Measurements from ENCODE around the gene KIF21A. TPM values are rescaled to one million over a fixed set of nuclear protein-coding genes. Genes with fewer than 3 reads are reported as not detected.

The KIF21A gene
- total and polyA plus RNA-seq, 8 donors: 6.3 to 17.3 (median 14.3) TPM

DNA sequence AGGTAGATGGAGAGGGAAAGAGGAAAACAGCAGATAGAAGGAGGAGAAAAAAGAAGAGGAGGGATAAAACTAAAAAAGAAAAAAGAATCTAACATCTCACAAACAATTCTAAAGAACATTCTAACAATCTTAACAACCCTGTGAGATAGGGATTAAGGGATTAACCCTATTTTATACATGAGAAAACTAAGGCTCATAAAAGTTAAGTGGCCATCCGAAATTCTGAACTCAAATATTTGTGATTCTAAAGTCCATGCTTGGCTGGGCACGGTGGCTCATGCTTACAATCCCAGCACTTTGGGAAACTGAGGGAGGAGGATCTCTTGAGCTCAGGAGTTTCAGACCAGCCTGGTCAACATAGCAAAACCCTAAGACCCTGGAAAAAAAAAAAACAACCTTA is 13.1 kb downstream of the KIF21A start:
- Histone ChIP-seq H3K9me3 (no peaks in the 10 kb centered on the region), H3K27ac (no peak overlapping the region), H3K27me3 (no peaks in the 10 kb centered on the region), H3K36me3 (no peaks in the 10 kb centered on the region), H3K4me3 (no peak overlapping the region), H3K4me1 (no peaks in the 10 kb centered on the region)
- no peak for ATAC-seq
- TF ChIP-seq, protein P1, sequence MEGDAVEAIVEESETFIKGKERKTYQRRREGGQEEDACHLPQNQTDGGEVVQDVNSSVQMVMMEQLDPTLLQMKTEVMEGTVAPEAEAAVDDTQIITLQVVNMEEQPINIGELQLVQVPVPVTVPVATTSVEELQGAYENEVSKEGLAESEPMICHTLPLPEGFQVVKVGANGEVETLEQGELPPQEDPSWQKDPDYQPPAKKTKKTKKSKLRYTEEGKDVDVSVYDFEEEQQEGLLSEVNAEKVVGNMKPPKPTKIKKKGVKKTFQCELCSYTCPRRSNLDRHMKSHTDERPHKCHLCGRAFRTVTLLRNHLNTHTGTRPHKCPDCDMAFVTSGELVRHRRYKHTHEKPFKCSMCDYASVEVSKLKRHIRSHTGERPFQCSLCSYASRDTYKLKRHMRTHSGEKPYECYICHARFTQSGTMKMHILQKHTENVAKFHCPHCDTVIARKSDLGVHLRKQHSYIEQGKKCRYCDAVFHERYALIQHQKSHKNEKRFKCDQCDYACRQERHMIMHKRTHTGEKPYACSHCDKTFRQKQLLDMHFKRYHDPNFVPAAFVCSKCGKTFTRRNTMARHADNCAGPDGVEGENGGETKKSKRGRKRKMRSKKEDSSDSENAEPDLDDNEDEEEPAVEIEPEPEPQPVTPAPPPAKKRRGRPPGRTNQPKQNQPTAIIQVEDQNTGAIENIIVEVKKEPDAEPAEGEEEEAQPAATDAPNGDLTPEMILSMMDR (IDR thresholded peaks at IDR 0.05): no peak
- intact Hi-C loops (cut with DNase I): no loop called here
- 41 to 46% methylated on average over 2 of the region's 2 CpGs for WGBS, 2 donors
- FAIRE-seq: no peak
- DNase-seq: no peak

DNA sequence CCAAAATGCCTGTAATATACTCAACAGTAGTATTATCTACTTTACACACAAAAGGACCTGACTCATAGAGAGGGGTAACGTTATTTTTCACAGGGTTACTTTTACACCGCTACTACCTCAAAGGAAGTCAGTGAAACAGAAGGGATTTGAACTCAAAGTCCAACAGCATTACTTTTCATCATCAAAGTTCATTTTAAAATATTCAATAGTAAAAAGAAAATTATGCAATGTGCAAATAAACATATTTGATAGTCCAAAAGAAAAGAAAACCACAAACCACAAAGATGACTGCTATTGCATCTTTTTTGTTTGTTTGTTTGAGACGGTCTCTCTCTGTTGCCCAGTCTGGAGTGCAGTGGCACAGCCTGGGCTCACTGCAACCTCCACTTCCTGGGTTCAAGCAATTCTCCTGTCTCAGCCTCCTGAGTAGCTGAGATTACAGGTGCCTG is 15.5 kb downstream of the KIF21A start:
- TF ChIP-seq, protein P1 (IDR thresholded peaks at IDR 0.05): no peak
- H3K36me3 ChIP-seq: no peaks in the 10 kb centered on the region
- ATAC-seq (no peak), FAIRE-seq (no peak), DNase-seq (no peak)
- H3K27me3 ChIP-seq: no peaks in the 10 kb centered on the region
- intact Hi-C loops (cut with DNase I): no loop called here
- WGBS, 2 donors: 82 to 83% methylated on average over 3 of the region's 3 CpGs
- H3K4me1 ChIP-seq: no peaks in the 10 kb centered on the region
- H3K9me3 ChIP-seq: no peaks in the 10 kb centered on the region
- H3K4me3 ChIP-seq: no peak overlapping the region
- no peak overlapping the region for H3K27ac ChIP-seq

DNA sequence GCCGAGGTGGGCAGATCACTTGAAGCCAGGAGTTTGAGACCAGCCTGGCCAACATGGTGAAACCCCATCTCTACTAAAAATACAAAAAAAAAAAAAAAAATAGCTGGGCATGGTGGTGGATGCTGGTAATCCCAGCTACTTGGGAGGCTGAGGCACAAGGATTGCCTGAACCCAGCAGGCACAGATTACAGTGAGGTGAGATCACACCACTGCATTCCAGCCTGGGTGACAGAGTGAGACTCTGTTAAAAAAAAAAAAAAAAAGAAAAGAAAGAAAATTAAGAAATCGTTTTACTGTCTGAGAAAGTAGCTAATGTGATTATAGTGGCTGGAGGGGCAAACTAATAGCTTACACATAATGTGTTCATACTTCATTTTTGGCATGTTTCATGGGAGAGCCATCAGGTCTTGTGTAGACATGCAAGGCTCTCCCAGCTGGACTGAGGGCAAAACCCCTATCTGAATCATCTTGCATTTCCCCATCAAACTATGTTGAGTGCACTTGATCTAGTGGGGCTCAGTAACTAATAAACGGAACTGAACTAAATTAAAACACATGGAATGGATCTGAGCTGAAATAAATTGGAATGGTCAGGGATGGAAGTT is 16.2 kb downstream of the KIF21A start:
- WGBS, 2 donors: 90 to 94% methylated on average over 3 of the region's 3 CpGs
- no peak overlapping the region for H3K27ac ChIP-seq
- TF ChIP-seq, protein P1 (IDR thresholded peaks at IDR 0.05): no peak
- FAIRE-seq (no peak), DNase-seq (no peak), ATAC-seq (no peak)
- intact Hi-C loops (cut with DNase I): no loop called here
- no peaks in the 10 kb centered on the region for H3K36me3 ChIP-seq
- H3K4me3 ChIP-seq: no peak overlapping the region
- no peaks in the 10 kb centered on the region for H3K4me1 ChIP-seq
- no peaks in the 10 kb centered on the region for H3K27me3 ChIP-seq
- no peaks in the 10 kb centered on the region for H3K9me3 ChIP-seq

DNA sequence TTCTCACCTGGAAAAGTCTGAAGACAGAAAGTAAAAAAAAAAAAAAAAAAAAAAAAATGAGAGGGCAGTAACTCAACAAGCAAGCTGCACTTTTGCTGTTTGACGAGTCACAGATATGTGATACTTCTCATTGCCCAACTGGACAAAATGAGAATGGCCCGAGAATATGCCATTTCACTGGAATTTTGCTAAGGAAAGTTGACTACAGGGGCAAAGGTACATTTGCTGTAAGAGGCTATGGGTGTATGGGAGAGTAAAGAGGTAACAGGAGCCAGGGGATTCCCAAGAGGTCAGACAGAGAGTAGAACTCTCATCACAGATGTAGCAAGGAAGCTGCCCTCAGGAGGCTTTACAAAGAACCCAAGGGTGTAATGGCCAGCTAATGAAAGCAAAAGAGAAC is 22.9 kb downstream of the KIF21A start:
- no peak for DNase-seq
- intact Hi-C loops (cut with DNase I): no loop called here
- Histone ChIP-seq H3K4me3 (no peak overlapping the region), H3K27me3 (no peaks in the 10 kb centered on the region), H3K27ac (no peak overlapping the region), H3K9me3 (no peaks in the 10 kb centered on the region), H3K36me3 (no peaks in the 10 kb centered on the region), H3K4me1 (no peaks in the 10 kb centered on the region)
- FAIRE-seq: no peak
- no peak for ATAC-seq
- TF ChIP-seq, protein P1 (IDR thresholded peaks at IDR 0.05): no peak
- WGBS, 2 donors: 90 to 97% methylated on average over 2 of the region's 2 CpGs

DNA sequence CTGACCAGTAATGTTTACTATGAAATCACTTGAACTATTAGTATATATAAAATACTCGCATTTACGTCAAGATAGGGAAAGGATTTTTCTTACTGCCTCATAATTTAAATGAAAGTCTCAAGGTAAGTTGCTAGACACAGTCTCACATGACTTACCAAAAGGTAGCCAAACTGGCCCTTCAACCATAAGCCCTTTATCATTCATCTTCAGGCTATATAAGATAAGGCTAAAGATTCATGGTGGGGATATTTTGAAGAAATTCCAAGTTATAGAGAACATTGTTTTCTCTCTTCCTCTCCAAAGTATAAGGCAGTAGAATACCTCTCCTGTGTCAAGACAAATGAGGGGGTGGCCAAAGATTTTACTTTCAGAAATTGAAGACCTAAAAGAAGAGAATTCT is 23.4 kb downstream of the KIF21A start:
- TF ChIP-seq, protein P1 (IDR thresholded peaks at IDR 0.05): no peak
- no peak for FAIRE-seq
- no peak overlapping the region for H3K27ac ChIP-seq

More for the DNA sequence above, 23.4 kb downstream of the KIF21A start:
- H3K36me3 ChIP-seq: no peaks in the 10 kb centered on the region
- intact Hi-C loops (cut with DNase I): no loop called here
- H3K27me3 ChIP-seq: no peaks in the 10 kb centered on the region
- ATAC-seq (no peak), DNase-seq (no peak)
- H3K4me3 ChIP-seq: no peak overlapping the region
- H3K9me3 ChIP-seq: no peaks in the 10 kb centered on the region
- no peaks in the 10 kb centered on the region for H3K4me1 ChIP-seq
- 92% methylated on average over 2 of the region's 2 CpGs for WGBS, 2 donors
